SU-DHL-6 (cell line): ENCODE data around the gene CCL13.

Experiments
- EZH2phosphoT487 ChIP-seq: fragments of 200-600 bp; sonication (generic), shearing (Covaris generic); conservative IDR thresholded peaks from 2 replicates; pipeline ENCODE4 v1.6.1; 2018; ENCODE audit warnings: mild to moderate bottlenecking, antibody characterized with exemption, low read length, moderate library complexity, mixed read lengths
- TF ChIP-seq, protein P1 (sequence below): fragments of 200-600 bp; sonication (generic); IDR thresholded peaks from one replicate; pipeline ENCODE4 v1.5.1; 2017; ENCODE audit warnings: antibody characterized with exemption, mild to moderate bottlenecking, low read length, moderate library complexity; ENCODE audit not compliant: insufficient read depth, poor library complexity, severe bottlenecking

GRCh38 chr17:34307110-34307509 is 49.2 kb upstream of the CCL13 start:
- TF ChIP-seq EZH2phosphoT487, result no peak
- TF ChIP-seq, protein P1, sequence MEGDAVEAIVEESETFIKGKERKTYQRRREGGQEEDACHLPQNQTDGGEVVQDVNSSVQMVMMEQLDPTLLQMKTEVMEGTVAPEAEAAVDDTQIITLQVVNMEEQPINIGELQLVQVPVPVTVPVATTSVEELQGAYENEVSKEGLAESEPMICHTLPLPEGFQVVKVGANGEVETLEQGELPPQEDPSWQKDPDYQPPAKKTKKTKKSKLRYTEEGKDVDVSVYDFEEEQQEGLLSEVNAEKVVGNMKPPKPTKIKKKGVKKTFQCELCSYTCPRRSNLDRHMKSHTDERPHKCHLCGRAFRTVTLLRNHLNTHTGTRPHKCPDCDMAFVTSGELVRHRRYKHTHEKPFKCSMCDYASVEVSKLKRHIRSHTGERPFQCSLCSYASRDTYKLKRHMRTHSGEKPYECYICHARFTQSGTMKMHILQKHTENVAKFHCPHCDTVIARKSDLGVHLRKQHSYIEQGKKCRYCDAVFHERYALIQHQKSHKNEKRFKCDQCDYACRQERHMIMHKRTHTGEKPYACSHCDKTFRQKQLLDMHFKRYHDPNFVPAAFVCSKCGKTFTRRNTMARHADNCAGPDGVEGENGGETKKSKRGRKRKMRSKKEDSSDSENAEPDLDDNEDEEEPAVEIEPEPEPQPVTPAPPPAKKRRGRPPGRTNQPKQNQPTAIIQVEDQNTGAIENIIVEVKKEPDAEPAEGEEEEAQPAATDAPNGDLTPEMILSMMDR, result no peak
